ENCODE results near the gene EHMT1.
"Not testable (repeated sequence)": the region's sequence is repeated elsewhere in the genome, so short reads cannot be mapped to it uniquely, and the experiment has no call there.

EHMT1 gene

DNA sequence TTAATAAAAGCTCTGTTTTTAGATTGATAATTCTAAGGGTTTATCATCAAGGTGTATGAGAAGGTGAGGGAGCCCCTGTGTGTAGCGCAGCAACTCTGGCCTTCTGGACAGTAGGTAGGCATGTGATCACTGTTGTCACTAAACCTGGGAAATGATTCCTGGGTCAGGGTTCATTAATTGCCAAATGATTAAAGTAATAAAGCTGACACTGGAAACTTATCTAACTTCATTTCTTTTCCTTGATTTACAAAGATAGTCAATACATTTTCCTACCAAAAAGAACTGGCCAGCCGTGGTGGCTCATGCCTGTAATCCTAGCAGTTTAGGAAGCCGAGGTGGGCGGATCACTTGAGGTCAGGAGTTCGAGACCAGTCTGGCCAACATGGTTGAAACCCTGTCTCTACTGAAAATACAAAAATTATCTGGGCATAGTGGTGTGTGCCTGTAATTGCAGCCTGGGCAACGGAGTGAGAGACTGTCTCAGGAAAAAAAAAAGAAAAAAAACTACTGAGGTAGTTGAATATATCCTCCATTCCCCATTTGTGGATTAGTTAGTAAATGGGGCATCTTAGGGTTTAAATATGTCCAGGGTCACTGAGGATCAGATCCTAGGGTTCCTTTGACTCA is 2.4 kb downstream of the EHMT1 start:
- no peak overlapping the region for H3K27ac Mint-ChIP-seq
- DNase-seq: no peak
- H3K9me3 Mint-ChIP-seq: peaks cover 7% of the 10 kb centered on the region
- H3K36me3 Mint-ChIP-seq (ENCODE audit: low read depth): peaks cover 31% of the 10 kb centered on the region
- TF ChIP-seq, protein P1, sequence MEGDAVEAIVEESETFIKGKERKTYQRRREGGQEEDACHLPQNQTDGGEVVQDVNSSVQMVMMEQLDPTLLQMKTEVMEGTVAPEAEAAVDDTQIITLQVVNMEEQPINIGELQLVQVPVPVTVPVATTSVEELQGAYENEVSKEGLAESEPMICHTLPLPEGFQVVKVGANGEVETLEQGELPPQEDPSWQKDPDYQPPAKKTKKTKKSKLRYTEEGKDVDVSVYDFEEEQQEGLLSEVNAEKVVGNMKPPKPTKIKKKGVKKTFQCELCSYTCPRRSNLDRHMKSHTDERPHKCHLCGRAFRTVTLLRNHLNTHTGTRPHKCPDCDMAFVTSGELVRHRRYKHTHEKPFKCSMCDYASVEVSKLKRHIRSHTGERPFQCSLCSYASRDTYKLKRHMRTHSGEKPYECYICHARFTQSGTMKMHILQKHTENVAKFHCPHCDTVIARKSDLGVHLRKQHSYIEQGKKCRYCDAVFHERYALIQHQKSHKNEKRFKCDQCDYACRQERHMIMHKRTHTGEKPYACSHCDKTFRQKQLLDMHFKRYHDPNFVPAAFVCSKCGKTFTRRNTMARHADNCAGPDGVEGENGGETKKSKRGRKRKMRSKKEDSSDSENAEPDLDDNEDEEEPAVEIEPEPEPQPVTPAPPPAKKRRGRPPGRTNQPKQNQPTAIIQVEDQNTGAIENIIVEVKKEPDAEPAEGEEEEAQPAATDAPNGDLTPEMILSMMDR (IDR thresholded peaks at IDR 0.05): peak; percentile 32
- peaks cover 2% of the 10 kb centered on the region for H3K27me3 Mint-ChIP-seq (ENCODE audit: low read depth, poor library complexity)
- H3K4me1 Mint-ChIP-seq: peaks cover 40% of the 10 kb centered on the region
- H3K4me3 Mint-ChIP-seq: peak overlapping the region; percentile 67

DNA sequence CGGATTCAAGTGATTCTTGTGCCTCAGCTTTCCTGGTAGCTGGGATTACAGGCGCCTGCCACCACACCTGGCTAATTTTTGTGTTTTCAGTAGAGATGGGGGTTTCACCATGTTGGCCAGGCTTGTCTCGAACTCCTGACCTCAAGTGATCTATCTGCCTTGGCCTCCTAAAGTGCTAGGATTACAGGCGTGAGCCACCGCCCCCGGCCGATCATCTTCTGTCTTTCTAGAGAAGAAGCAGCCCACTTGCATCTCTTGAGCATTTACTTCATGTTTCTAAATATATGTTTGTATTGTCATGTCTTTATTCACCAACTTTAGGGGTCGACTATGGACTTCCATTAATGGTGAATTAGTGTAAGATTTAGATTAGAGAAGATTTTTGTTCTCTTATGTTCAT is 3.4 kb downstream of the EHMT1 start:
- not testable (repeated sequence) for H3K9me3 Mint-ChIP-seq; H3K27me3 Mint-ChIP-seq (ENCODE audit: low read depth, poor library complexity); DNase-seq
- Mint-ChIP-seq H3K4me3 (peak overlapping the region; percentile 44), H3K27ac (peak overlapping the region; percentile 48), H3K4me1 (peaks cover 42% of the 10 kb centered on the region), H3K36me3 (ENCODE audit: low read depth) (peaks cover 35% of the 10 kb centered on the region)

DNA sequence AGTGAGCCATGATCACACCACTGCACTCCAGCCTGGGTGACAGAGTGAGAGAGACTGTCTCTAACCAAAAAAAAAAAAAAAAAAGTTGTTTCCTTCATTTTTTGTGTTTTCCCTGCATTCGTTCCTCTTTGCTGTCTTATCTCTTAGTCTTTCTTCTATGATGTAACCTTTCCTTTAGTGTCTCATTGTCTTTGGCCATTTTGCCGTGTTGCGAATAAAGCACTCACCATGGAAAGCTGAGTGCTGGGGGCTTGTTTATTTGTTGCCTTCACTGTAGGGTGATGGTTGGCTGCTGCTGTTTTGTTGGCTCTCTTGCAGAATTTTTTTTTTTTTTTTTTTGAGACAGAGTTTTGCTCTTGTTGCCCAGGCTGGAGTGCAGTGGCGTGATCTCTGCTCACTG is 7.7 kb downstream of the EHMT1 start:
- Mint-ChIP-seq H3K4me3 (no peak overlapping the region), H3K36me3 (ENCODE audit: low read depth) (peaks cover 46% of the 10 kb centered on the region), H3K4me1 (peaks cover 35% of the 10 kb centered on the region), H3K9me3 (peaks cover 7% of the 10 kb centered on the region), H3K27me3 (ENCODE audit: low read depth, poor library complexity) (peaks cover 2% of the 10 kb centered on the region), H3K27ac (no peak overlapping the region)
- no peak for DNase-seq
- TF ChIP-seq, protein P1 (IDR thresholded peaks at IDR 0.05): no peak

DNA sequence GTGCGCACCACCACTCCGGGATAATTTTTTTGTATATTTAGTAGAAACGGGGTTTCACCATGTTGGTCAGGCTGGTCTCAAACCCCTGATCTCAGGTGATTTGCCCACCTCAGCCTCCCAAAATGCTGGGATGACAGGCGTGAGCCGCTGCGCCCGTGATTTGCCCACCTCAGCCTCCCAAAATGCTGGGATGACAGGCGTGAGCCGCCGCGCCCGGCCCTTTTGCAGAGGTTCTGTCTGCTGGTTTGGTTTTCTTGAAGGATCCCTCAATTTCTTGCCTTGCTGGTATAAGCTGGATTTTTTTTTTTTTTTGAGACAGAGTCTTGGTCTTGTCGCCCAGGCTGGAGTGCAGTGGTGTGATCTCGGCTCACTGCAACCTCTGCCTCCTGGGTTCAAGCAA is 8.6 kb downstream of the EHMT1 start:
- not testable (repeated sequence) for H3K4me3 Mint-ChIP-seq; H3K27ac Mint-ChIP-seq; DNase-seq; H3K27me3 Mint-ChIP-seq (ENCODE audit: low read depth, poor library complexity); H3K9me3 Mint-ChIP-seq
- Mint-ChIP-seq H3K36me3 (ENCODE audit: low read depth) (peaks cover 42% of the 10 kb centered on the region), H3K4me1 (peaks cover 39% of the 10 kb centered on the region)

DNA sequence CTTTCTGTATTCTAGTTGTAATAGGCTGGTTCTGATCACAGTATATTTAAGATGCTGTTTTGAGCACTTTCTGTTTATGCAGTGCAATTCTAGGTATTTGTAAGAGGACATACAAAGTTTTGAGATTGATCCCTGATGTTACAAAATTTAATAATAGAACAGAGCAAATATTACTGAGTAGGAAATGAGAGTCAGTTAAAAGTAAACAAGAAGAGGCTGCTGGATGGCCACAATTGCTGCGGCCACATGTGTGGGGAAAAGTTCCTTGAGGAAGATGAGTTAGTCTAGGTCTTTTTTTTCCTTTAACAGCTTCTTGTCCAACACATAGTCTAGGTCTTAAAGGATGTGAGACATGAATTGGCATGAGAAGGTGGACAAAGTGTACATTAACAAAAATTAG is 11.3 kb downstream of the EHMT1 start:
- no peak overlapping the region for H3K4me3 Mint-ChIP-seq

DNA sequence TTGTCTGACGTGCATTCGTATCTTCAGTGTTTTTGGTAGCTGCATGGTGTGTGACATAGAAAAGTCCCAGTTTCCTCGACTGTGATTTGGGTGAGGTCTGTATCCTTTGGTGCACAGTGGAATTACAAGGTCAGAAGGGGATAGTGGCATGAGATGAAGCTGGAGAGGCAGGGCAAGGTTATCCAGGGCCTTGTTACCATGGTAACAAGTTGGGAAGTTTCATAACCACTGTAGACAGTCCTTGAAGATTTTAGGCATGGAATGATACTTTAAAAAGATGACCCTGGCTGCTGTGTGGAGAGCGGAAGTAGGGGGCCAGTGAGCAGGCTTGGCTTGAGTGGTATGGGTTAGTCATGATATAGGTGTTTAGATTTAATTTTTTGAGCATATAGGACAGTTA is 11.9 kb downstream of the EHMT1 start:
- Mint-ChIP-seq H3K27me3 (ENCODE audit: low read depth, poor library complexity) (no peaks in the 10 kb centered on the region), H3K27ac (no peak overlapping the region), H3K4me3 (no peak overlapping the region), H3K9me3 (peaks cover under 1% of the 10 kb centered on the region), H3K4me1 (peaks cover 50% of the 10 kb centered on the region), H3K36me3 (ENCODE audit: low read depth) (peaks cover 46% of the 10 kb centered on the region)
- no peak for DNase-seq
- TF ChIP-seq, protein P1 (IDR thresholded peaks at IDR 0.05): no peak

More for the DNA sequence above, 11.3 kb downstream of the EHMT1 start:
- TF ChIP-seq, protein P1 (IDR thresholded peaks at IDR 0.05): no peak
- Mint-ChIP-seq H3K36me3 (ENCODE audit: low read depth) (peaks cover 52% of the 10 kb centered on the region), H3K27ac (peak overlapping the region; percentile 28), H3K9me3 (peaks cover 4% of the 10 kb centered on the region), H3K4me1 (peaks cover 50% of the 10 kb centered on the region), H3K27me3 (ENCODE audit: low read depth, poor library complexity) (no peaks in the 10 kb centered on the region)
- DNase-seq: no peak

All from nephron progenitor cell (in vitro differentiated cells).